ENCODE data around the gene KIAA0319L.

GRCh38 chr1:35570589-35571137 lies 13.5 kb upstream of the KIAA0319L start:
- TF ChIP-seq EP300 (IDR thresholded peaks at IDR 0.05) (no peak), POLR2A (IDR thresholded peaks at IDR 0.05) (no peak)
- TF ChIP-seq, protein P1, sequence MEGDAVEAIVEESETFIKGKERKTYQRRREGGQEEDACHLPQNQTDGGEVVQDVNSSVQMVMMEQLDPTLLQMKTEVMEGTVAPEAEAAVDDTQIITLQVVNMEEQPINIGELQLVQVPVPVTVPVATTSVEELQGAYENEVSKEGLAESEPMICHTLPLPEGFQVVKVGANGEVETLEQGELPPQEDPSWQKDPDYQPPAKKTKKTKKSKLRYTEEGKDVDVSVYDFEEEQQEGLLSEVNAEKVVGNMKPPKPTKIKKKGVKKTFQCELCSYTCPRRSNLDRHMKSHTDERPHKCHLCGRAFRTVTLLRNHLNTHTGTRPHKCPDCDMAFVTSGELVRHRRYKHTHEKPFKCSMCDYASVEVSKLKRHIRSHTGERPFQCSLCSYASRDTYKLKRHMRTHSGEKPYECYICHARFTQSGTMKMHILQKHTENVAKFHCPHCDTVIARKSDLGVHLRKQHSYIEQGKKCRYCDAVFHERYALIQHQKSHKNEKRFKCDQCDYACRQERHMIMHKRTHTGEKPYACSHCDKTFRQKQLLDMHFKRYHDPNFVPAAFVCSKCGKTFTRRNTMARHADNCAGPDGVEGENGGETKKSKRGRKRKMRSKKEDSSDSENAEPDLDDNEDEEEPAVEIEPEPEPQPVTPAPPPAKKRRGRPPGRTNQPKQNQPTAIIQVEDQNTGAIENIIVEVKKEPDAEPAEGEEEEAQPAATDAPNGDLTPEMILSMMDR (IDR thresholded peaks at IDR 0.05): no peak
